HCT116 (cell line): ENCODE data around the gene KNSTRN. TPM values are rescaled to one million over a fixed set of nuclear protein-coding genes. Genes with fewer than 3 reads are reported as not detected.

ENCODE experiments used
- ATAC-seq: fragments of 200-7000 bp; cut with Tn5 transposase; 2 replicates; pipeline ENCODE4 v1.9.1; 2020; ENCODE audit warnings: mild to moderate bottlenecking, moderate library complexity
- BruUV-seq: library from RNA; stranded (reverse); fragments of 400-500 nt; replicated peaks from 2 replicates; lab custom pipeline; 2021; lab: Mats Ljungman, UMichigan
- CTCF ChIA-PET: fragments of 300-600 bp; sonication (Branson Sonifier 250); formaldehyde crosslinking; loops from one replicate; lab custom pipeline; 2021; ENCODE audit warnings: antibody characterized with exemption; lab: Charles Lee
- POLR2A ChIA-PET: fragments of 300-600, 350-600 bp; sonication (Branson Sonifier 250); formaldehyde crosslinking; loops from one replicate; lab custom pipeline; 2021; ENCODE audit warnings: antibody characterized with exemption; lab: Charles Lee
- RAD21 ChIA-PET, 2 experiments: fragments of 300-600 bp; sonication (Branson Sonifier 250); formaldehyde crosslinking; loops; one replicate each; lab custom pipeline; 2023; ENCODE audit warnings: low total read pairs in 2 of 2; ENCODE audit not compliant: uncharacterized antibody in 2 of 2, unreplicated experiment in 2 of 2, low non-redundant PET in 1 of 2; lab: Charles Lee
- DNase-seq: peaks from one replicate; pipeline ENCODE4 v3.0.0-alpha.2; 2010; ENCODE audit warnings: low read depth, low spot score
- H2AFZ ChIP-seq: fragments of 200-600 bp; shearing (Covaris generic), sonication (generic); 2 replicates; pipeline ENCODE4 v1.6.1; 2017; ENCODE audit warnings: low read depth, mixed run types, mixed read lengths, antibody characterized with exemption, low read length; ENCODE audit not compliant: poor library complexity, severe bottlenecking
- H3K27ac ChIP-seq: 2 replicates; pipeline ENCODE4 v1.5.1; 2012; ENCODE audit warnings: low read depth, low read length
- H3K27me3 ChIP-seq: fragments of 200-600 bp; sonication (generic); 2 replicates; pipeline ENCODE4 v1.6.1; 2016; ENCODE audit warnings: mixed run types, low read length, mixed read lengths; ENCODE audit not compliant: insufficient read depth
- H3K36me3 ChIP-seq, 2 experiments: fragments of 200-500 bp in 1 of 2; fragments of 200-600 bp in 1 of 2; sonication (Bioruptor generic) in 1 of 2; sonication (generic) in 1 of 2; 2 replicates each; pipeline versions ENCODE4 v1.5.1 to v1.6.1; 2014 to 2016; ENCODE audit warnings: low read length in 2 of 2, inconsistent platforms in 1 of 2, mixed read lengths in 1 of 2, mixed run types in 1 of 2; ENCODE audit not compliant: insufficient read depth in 2 of 2, control insufficient read depth in 1 of 2
- H3K4me1 ChIP-seq, 2 experiments: fragments of 200-600 bp in 1 of 2; sonication (generic) in 1 of 2; 2 replicates each; pipeline versions ENCODE4 v1.5.1 to v1.6.1; 2012 to 2017; ENCODE audit warnings: low read length in 2 of 2, inconsistent platforms in 1 of 2, mild to moderate bottlenecking in 1 of 2, mixed read lengths in 1 of 2, mixed run types in 1 of 2, moderate library complexity in 1 of 2; ENCODE audit not compliant: insufficient read depth in 2 of 2, control insufficient read depth in 1 of 2
- H3K4me2 ChIP-seq: fragments of 200-600 bp; sonication (generic); 2 replicates; pipeline ENCODE4 v1.6.1; 2017; ENCODE audit warnings: mixed run types, low read length, mixed read lengths
- H3K4me3 ChIP-seq, 2 experiments: fragments of 200-600 bp in 1 of 2; sonication (generic) in 1 of 2; replicated peaks in 1 of 2; 2 replicates each; pipeline ENCODE4 v1.5.1; 2011 to 2016; ENCODE audit warnings: low read length in 2 of 2, control low read depth in 1 of 2, low read depth in 1 of 2, mild to moderate bottlenecking in 1 of 2, mixed read lengths in 1 of 2, mixed run types in 1 of 2
- H3K79me2 ChIP-seq: fragments of 200-600 bp; sonication (generic); 2 replicates; pipeline ENCODE4 v1.6.1; 2017; ENCODE audit warnings: mild to moderate bottlenecking, mixed run types, low read length, moderate library complexity, mixed read lengths; ENCODE audit not compliant: insufficient read depth
- H3K9ac ChIP-seq: fragments of 200-600 bp; sonication (generic); 2 replicates; pipeline ENCODE4 v1.6.1; 2016; ENCODE audit warnings: low read length, mixed read lengths
- H3K9me2 ChIP-seq: fragments of 200-600 bp; sonication (generic), shearing (Covaris generic); 2 replicates; pipeline ENCODE4 v1.6.1; 2017; ENCODE audit warnings: mixed run types, mild to moderate bottlenecking, moderate library complexity; ENCODE audit not compliant: insufficient read depth
- H3K9me3 ChIP-seq, 2 experiments: fragments of 200-500 bp in 1 of 2; fragments of 200-600 bp in 1 of 2; sonication (Bioruptor generic) in 1 of 2; sonication (generic) in 1 of 2; 2 replicates each; pipeline ENCODE4 v1.6.1; 2014 to 2017; ENCODE audit warnings: low read length in 2 of 2, mixed read lengths in 2 of 2, inconsistent platforms in 1 of 2, low read depth in 1 of 2, mild to moderate bottlenecking in 1 of 2, mixed run types in 1 of 2, moderate library complexity in 1 of 2; ENCODE audit not compliant: control insufficient read depth in 1 of 2, insufficient read depth in 1 of 2
- H4K20me1 ChIP-seq: fragments of 200-600 bp; sonication (generic), shearing (Covaris generic); 2 replicates; pipeline ENCODE4 v1.6.1; 2017; ENCODE audit warnings: mixed run types, mild to moderate bottlenecking, moderate library complexity; ENCODE audit not compliant: insufficient read depth
- CEBPB ChIP-seq: IDR thresholded peaks from 2 replicates; pipeline ENCODE4 v1.6.1; 2012; ENCODE audit warnings: low read depth
- EGR1 ChIP-seq: IDR thresholded peaks from 2 replicates; pipeline ENCODE4 v1.6.1; 2012; ENCODE audit warnings: low read depth
- EZH2phosphoT487 ChIP-seq: fragments of 200-600 bp; IDR thresholded peaks from 2 replicates; pipeline ENCODE4 v1.6.1; 2018; ENCODE audit warnings: antibody characterized with exemption, borderline replicate concordance
- JUND ChIP-seq: IDR thresholded peaks from 2 replicates; pipeline ENCODE4 v1.6.1; 2012
- RAD21 ChIP-seq: IDR thresholded peaks from 2 replicates; pipeline ENCODE4 v1.6.1; 2012; ENCODE audit warnings: low read depth, mild to moderate bottlenecking
- SIN3A ChIP-seq: IDR thresholded peaks from 2 replicates; pipeline ENCODE4 v1.6.1; 2012; ENCODE audit warnings: low read depth
- SP1 ChIP-seq: IDR thresholded peaks from 2 replicates; pipeline ENCODE4 v1.6.1; 2012; ENCODE audit warnings: low read depth
- TCF7L2 ChIP-seq: IDR thresholded peaks from 2 replicates; pipeline ENCODE4 v1.7.0; 2011; ENCODE audit warnings: borderline replicate concordance, inconsistent platforms; ENCODE audit not compliant: insufficient read depth, insufficient read length; ENCODE audit errors: extremely low read depth
- YY1 ChIP-seq: IDR thresholded peaks from 2 replicates; pipeline ENCODE4 v1.6.1; 2011; ENCODE audit warnings: low read length, low read depth, moderate library complexity, mild to moderate bottlenecking; ENCODE audit not compliant: insufficient replicate concordance; ENCODE audit errors: extremely low read depth
- ZFX ChIP-seq: fragments of 450-650 bp; IDR thresholded peaks from 2 replicates; pipeline ENCODE4 v1.6.1; 2017
- ZNF274 ChIP-seq: fragments of 200-500 bp; sonication (Bioruptor generic); IDR thresholded peaks from 2 replicates; pipeline ENCODE4 v1.6.1; 2014; ENCODE audit warnings: mild to moderate bottlenecking, low read depth, low read length, inconsistent platforms
- intact Hi-C: fragments of 100-400 bp; cut with micrococcal nuclease; formaldehyde crosslinking; loops from 2 replicates; pipeline ENCODE4 v1.10.0; 2022
- total RNA-seq: library from RNA; stranded (reverse); gene quantifications from one replicate; pipeline ENCODE4 v1.2.1, GENCODE V29; 2021; ENCODE audit not compliant: unreplicated experiment
- TF ChIP-seq, protein P1 (sequence below): IDR thresholded peaks from 2 replicates; pipeline ENCODE4 v1.6.1; 2012

KNSTRN gene
- total RNA-seq, 1 experiment from 2014 or later, result 84.1 TPM

DNA sequence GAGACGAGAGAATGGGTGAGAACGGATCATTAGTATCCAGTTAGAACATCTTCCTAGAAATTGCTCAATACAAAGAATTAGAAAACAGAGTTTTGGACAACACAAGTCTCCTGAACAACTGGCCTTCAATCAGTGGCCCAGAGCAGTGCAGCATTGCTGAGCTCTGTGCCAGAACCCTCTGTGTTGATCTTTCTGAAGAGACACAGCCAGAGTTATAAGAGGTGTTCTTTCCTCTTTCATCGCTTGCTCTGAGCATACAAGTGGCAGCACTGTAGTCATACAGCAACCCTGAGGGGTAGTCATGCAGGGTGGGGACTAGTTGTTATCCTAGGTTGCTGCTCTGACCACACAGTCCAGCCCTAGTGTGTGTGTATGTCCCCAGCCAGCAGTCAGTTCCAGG lies 4.0 kb downstream of the KNSTRN start:
- Histone ChIP-seq H3K36me3 (peaks cover 38 to 61% of the 10 kb centered on the region in 2 experiments), H2AFZ (no peak overlapping the region), H3K27me3 (no peaks in the 10 kb centered on the region), H3K9me2 (no peaks in the 10 kb centered on the region), H3K4me2 (no peak overlapping the region), H3K4me3 (no peak overlapping the region), H3K4me1 (peaks cover 4 to 14% of the 10 kb centered on the region in 2 experiments; a peak in 2 of 4 replicates), H3K79me2 (peaks cover 44% of the 10 kb centered on the region), H3K9ac (no peak overlapping the region), H4K20me1 (no peaks in the 10 kb centered on the region), H3K27ac (no peak overlapping the region), H3K9me3 (no peaks in the 10 kb centered on the region)
- intact Hi-C loops, result no loop called here
- TF ChIP-seq YY1, result no peak
- BruUV-seq, result no TSS peak
- ChIA-PET POLR2A (interaction anchor here (1.1 kb wide), 1 partner anchor 18 kb away, joined by 3 read pairs; no protein-coding TSS in a partner anchor), CTCF (no interaction called here), RAD21 (no interaction called here)
- no peak for DNase-seq
- no peak for ATAC-seq

DNA sequence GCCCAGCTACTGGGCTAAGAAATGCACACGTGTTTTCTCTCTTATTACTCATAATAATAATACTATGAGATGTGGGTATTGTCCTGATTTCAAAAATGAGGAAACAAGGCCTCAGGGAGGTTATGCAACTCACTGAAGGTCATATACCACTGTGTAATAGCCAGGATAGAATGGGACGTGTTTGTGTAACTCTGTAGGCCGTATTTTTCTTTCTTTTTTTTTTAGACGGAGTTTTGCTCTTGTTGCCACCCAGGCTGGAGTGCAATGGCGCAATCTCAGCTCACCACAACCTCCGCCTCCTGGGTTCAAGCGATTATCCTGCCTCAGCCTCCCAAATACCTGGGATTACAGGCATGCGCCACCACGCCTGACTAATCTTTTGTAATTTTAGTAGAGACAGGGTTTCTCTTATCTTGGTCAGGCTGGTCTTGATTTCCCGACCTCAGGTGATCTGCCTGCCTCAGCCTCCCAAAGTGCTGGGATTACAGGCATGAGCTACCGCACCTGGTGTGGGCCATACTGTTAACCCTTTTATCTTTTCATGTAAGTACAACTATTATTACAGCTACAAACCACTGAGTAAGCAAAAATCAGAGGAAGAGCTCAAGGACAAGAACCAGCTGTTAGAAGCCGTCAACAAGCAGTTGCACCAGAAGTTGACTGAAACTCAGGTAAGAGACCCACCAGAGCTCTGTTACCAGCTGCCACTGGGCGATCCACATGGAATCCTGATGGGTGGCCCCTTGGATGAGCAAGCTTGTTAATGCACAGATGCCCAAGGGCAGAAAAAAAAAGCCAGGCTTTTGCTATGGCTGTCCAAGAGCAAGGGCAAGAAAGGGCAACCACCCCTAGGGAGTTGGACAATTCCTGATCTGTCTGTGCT lies 6.7 kb downstream of the KNSTRN start:
- no peaks in the 10 kb centered on the region for H4K20me1 ChIP-seq

More for the DNA sequence above, 6.7 kb downstream of the KNSTRN start:
- Histone ChIP-seq H3K27me3 (no peaks in the 10 kb centered on the region), H3K4me1 (no peaks in the 10 kb centered on the region), H3K4me3 (no peak overlapping the region), H3K9me3 (no peaks in the 10 kb centered on the region), H3K9me2 (no peaks in the 10 kb centered on the region)
- TF ChIP-seq SIN3A (no peak), SP1 (no peak), RAD21 (no peak), CEBPB (no peak), EZH2phosphoT487 (no peak), YY1 (no peak), TCF7L2 (no peak), JUND (no peak), ZFX (no peak), EGR1 (no peak), ZNF274 (no peak)
- TF ChIP-seq, protein P1, sequence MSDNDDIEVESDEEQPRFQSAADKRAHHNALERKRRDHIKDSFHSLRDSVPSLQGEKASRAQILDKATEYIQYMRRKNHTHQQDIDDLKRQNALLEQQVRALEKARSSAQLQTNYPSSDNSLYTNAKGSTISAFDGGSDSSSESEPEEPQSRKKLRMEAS, result no peak
- TF ChIP-seq, all 23 proteins: peak for 0
- peaks cover 57 to 75% of the 10 kb centered on the region in 2 experiments for H3K36me3 ChIP-seq
- intact Hi-C loops, result no loop called here
- RAD21 ChIA-PET, result no interaction called here
- H3K9ac ChIP-seq, result no peak overlapping the region
- ATAC-seq (no peak), DNase-seq (no peak)
- CTCF ChIA-PET, result no interaction called here
- no peak overlapping the region for H3K27ac ChIP-seq
- no peak overlapping the region for H3K4me2 ChIP-seq
- H2AFZ ChIP-seq, result no peak overlapping the region
- BruUV-seq, result no TSS peak
- peaks cover 30% of the 10 kb centered on the region for H3K79me2 ChIP-seq
- POLR2A ChIA-PET, result interaction anchor here (1.2 kb wide), 1 partner anchor 9 kb away, joined by 4 read pairs; no protein-coding TSS in a partner anchor
